CD14-positive monocyte (primary cell): ENCODE results near the gene SSBP3. TPM values are rescaled to one million over a fixed set of nuclear protein-coding genes. Genes with fewer than 3 reads are reported as not detected.

Experiments
- DNase-seq, 3 donors: peaks; one replicate each; pipeline ENCODE4 v3.0.0-alpha.2; 2011 to 2022
- H2AFZ ChIP-seq: 2 replicates; pipeline ENCODE4 v1.6.0; 2012; ENCODE audit warnings: mild to moderate bottlenecking, low read depth, low read length, inconsistent platforms; ENCODE audit not compliant: insufficient read depth, poor library complexity, severe bottlenecking
- H3K27ac ChIP-seq, 2 donors: 1 replicate in 1 of 2; 2 replicates in 1 of 2; pipeline ENCODE4 v1.5.1; 2012 to 2013; ENCODE audit warnings: low read length in 2 of 2, control low read depth in 1 of 2, inconsistent platforms in 1 of 2, low read depth in 1 of 2, mild to moderate bottlenecking in 1 of 2
- H3K27me3 ChIP-seq, 2 donors: one replicate each; pipeline versions ENCODE4 v1.6.0 to v1.6.1; 2011 to 2013; ENCODE audit warnings: low read length in 2 of 2; ENCODE audit not compliant: control insufficient read depth in 2 of 2, insufficient read depth in 2 of 2
- H3K36me3 ChIP-seq, 2 donors: replicated peaks in 1 of 2; 1 replicate in 1 of 2; 2 replicates in 1 of 2; pipeline versions ENCODE4 v1.5.1 to v1.6.1; 2012 to 2013; ENCODE audit warnings: low read length in 2 of 2, control low read depth in 1 of 2, inconsistent platforms in 1 of 2, mild to moderate bottlenecking in 1 of 2; ENCODE audit not compliant: insufficient read depth in 2 of 2, control insufficient read depth in 1 of 2
- H3K4me1 ChIP-seq, 2 donors: 1 replicate in 1 of 2; 2 replicates in 1 of 2; pipeline versions ENCODE4 v1.5.1 to v1.6.1; 2012 to 2013; ENCODE audit warnings: low read length in 2 of 2, control low read depth in 1 of 2, inconsistent platforms in 1 of 2, mild to moderate bottlenecking in 1 of 2, moderate library complexity in 1 of 2; ENCODE audit not compliant: insufficient read depth in 2 of 2, control insufficient read depth in 1 of 2
- H3K4me2 ChIP-seq: replicated peaks from 2 replicates; pipeline ENCODE3; 2012; ENCODE audit warnings: low read length, moderate library complexity, mild to moderate bottlenecking; ENCODE audit not compliant: poor library complexity, severe bottlenecking; ENCODE audit errors: extremely low read depth
- H3K4me3 ChIP-seq, 3 experiments: fragments of 200-600 bp in 1 of 3; sonication (generic) in 1 of 3; replicated peaks in 1 of 3; 1 replicate in 2 of 3; 2 replicates in 1 of 3; pipeline ENCODE4 v1.5.1; 2011 to 2013; ENCODE audit warnings: low read length in 3 of 3, mild to moderate bottlenecking in 3 of 3, control low read depth in 2 of 3, low read depth in 2 of 3, inconsistent platforms in 1 of 3, moderate library complexity in 1 of 3
- H3K79me2 ChIP-seq: 2 replicates; pipeline ENCODE4 v1.6.0; 2012; ENCODE audit warnings: mild to moderate bottlenecking, control low read depth, inconsistent platforms, low read length, moderate library complexity; ENCODE audit not compliant: insufficient read depth
- H3K9ac ChIP-seq: 2 replicates; pipeline ENCODE4 v1.6.0; 2017; ENCODE audit warnings: low read length, mild to moderate bottlenecking; ENCODE audit not compliant: insufficient read depth, poor library complexity, severe bottlenecking
- H3K9me3 ChIP-seq, 2 donors: replicated peaks in 1 of 2; 1 replicate in 1 of 2; 2 replicates in 1 of 2; pipeline versions ENCODE4 v1.5.1 to v1.6.1; 2012 to 2013; ENCODE audit warnings: low read length in 2 of 2, control low read depth in 1 of 2; ENCODE audit not compliant: control insufficient read depth in 1 of 2, insufficient read depth in 1 of 2
- H4K20me1 ChIP-seq: 2 replicates; pipeline ENCODE4 v1.6.0; 2012; ENCODE audit warnings: mild to moderate bottlenecking, low read length, control low read depth, moderate library complexity; ENCODE audit not compliant: insufficient read depth
- H3K27ac Mint-ChIP-seq, 7 donors: one replicate each; pipeline ENCODE4 v1.8.0; 2020; ENCODE audit warnings: mild to moderate bottlenecking in 7 of 7, mixed read lengths in 7 of 7, moderate library complexity in 6 of 7, inconsistent platforms in 2 of 7
- H3K27me3 Mint-ChIP-seq, 3 donors: one replicate each; pipeline ENCODE4 v1.8.0; 2021 to 2022; ENCODE audit warnings: low read depth in 3 of 3, mild to moderate bottlenecking in 3 of 3, mixed read lengths in 3 of 3, moderate library complexity in 3 of 3, inconsistent platforms in 1 of 3
- H3K36me3 Mint-ChIP-seq, 2 donors: one replicate each; pipeline ENCODE4 v1.8.0; 2020; ENCODE audit warnings: mixed read lengths in 2 of 2, inconsistent platforms in 1 of 2, mild to moderate bottlenecking in 1 of 2
- H3K4me1 Mint-ChIP-seq: one replicate; pipeline ENCODE4 v1.8.0; 2020; ENCODE audit warnings: mild to moderate bottlenecking, mixed read lengths
- H3K4me3 Mint-ChIP-seq, 2 donors: one replicate each; pipeline ENCODE4 v1.8.0; 2020; ENCODE audit warnings: mild to moderate bottlenecking in 2 of 2, mixed read lengths in 2 of 2, moderate library complexity in 1 of 2
- H3K9me3 Mint-ChIP-seq, 7 donors: one replicate each; pipeline ENCODE4 v1.8.0; 2020 to 2022; ENCODE audit warnings: mixed read lengths in 7 of 7, mild to moderate bottlenecking in 6 of 7, moderate library complexity in 6 of 7, inconsistent platforms in 2 of 7
- CTCF ChIP-seq: fragments of 200-600 bp; IDR thresholded peaks from one replicate; pipeline ENCODE4 v1.8.0; 2022; ENCODE audit warnings: antibody characterized with exemption, mild to moderate bottlenecking
- WGBS: methylation state at CpG from one replicate; pipeline ENCODE4 v1.1.5; 2013; ENCODE audit warnings: missing lambda C conversion rate; ENCODE audit not compliant: insufficient coverage; 5-methylcytosine and 5-hydroxymethylcytosine counted together
- intact Hi-C, 2 donors: fragments of 100-400 bp; cut with micrococcal nuclease; formaldehyde crosslinking; loops; one replicate each; pipeline versions ENCODE4 v1.15.0 to v1.15.1; 2023
- polyA plus RNA-seq, 3 donors: library from polyadenylated mRNA; depleted of rRNA in 1 of 3; unstranded in 2 of 3; stranded (reverse) in 1 of 3; fragments of 300-500 nt in 2 of 3; fragments of >200 nt in 1 of 3; fragmentation: Illumina TruSeq in 2 of 3; gene quantifications; 1 replicate in 2 of 3; 2 replicates in 1 of 3; pipeline ENCODE4 v1.2.3, GENCODE V29; 2012 to 2021

The SSBP3 gene
- polyA plus RNA-seq, 3 donors = 4.1 to 30.7 (median 4.3) TPM

- intact Hi-C loops = no loop called here
- Histone ChIP-seq H3K9me3 (no peaks in the 10 kb centered on the region), H3K36me3 (no peaks in the 10 kb centered on the region), H3K27me3 (no peaks in the 10 kb centered on the region), H3K4me2 (no peak overlapping the region), H3K4me1 (no peaks in the 10 kb centered on the region), H3K79me2 (no peaks in the 10 kb centered on the region), H4K20me1 (no peaks in the 10 kb centered on the region), H2AFZ (no peak overlapping the region), H3K9ac (no peak overlapping the region), H3K4me3 (no peak overlapping the region), H3K27ac (no peak overlapping the region)
- Mint-ChIP-seq H3K4me1 (no peaks in the 10 kb centered on the region), H3K36me3 (no peaks in the 10 kb centered on the region), H3K9me3 (peaks cover 0 to 1% (median 0%) of the 10 kb centered on the region in 7 donors), H3K27ac (no peak overlapping the region), H3K4me3 (no peak overlapping the region), H3K27me3 (peaks cover 0 to 2% (median 0%) of the 10 kb centered on the region in 3 donors)
- DNase-seq = no peak
- no peak for TF ChIP-seq CTCF
- 93% methylated on average over 6 of the region's 6 CpGs for WGBS
Observed at GRCh38 chr1:54429838-54430237, 23.6 kb upstream of the SSBP3 start.

- Histone ChIP-seq H3K9ac (no peak overlapping the region), H3K36me3 (no peaks in the 10 kb centered on the region), H2AFZ (no peak overlapping the region), H3K79me2 (no peaks in the 10 kb centered on the region), H3K4me2 (no peak overlapping the region), H4K20me1 (no peaks in the 10 kb centered on the region), H3K4me1 (no peaks in the 10 kb centered on the region), H3K9me3 (no peaks in the 10 kb centered on the region), H3K4me3 (no peak overlapping the region), H3K27ac (no peak overlapping the region), H3K27me3 (no peaks in the 10 kb centered on the region)
- Mint-ChIP-seq H3K27ac (no peak overlapping the region), H3K27me3 (peaks cover 0 to 2% (median 0%) of the 10 kb centered on the region in 3 donors), H3K9me3 (peaks cover 0 to 1% (median 0%) of the 10 kb centered on the region in 7 donors), H3K36me3 (no peaks in the 10 kb centered on the region), H3K4me1 (no peaks in the 10 kb centered on the region), H3K4me3 (no peak overlapping the region)
- WGBS = 62% methylated on average over 7 of the region's 10 CpGs
- intact Hi-C loops = no loop called here
- no peak for DNase-seq
- no peak for TF ChIP-seq CTCF
Observed at GRCh38 chr1:54428837-54429518, 22.8 kb upstream of the SSBP3 start.
